Adrenal gland (tissue), 12 donors: Measurements from ENCODE around the gene TBC1D22A. TPM values are rescaled to one million over a fixed set of nuclear protein-coding genes. Genes with fewer than 3 reads are reported as not detected.

Experiments used
- DNase-seq, 7 donors: peaks; one replicate each; pipeline ENCODE4 v3.0.0-alpha.2; 2019 to 2020
- H3K27ac ChIP-seq, 5 donors: fragments of 200-600 bp; sonication (generic) in 4 of 5; 1 replicate in 3 of 5; 2 replicates in 2 of 5; pipeline versions ENCODE4 v1.5.1 to v1.8.0; 2016 to 2020; ENCODE audit warnings: mild to moderate bottlenecking in 1 of 5
- H3K27me3 ChIP-seq: fragments of 200-600 bp; 2 replicates; pipeline ENCODE4 v1.8.0; 2021
- H3K36me3 ChIP-seq, 2 donors: fragments of 200-600 bp; replicated peaks in 1 of 2; 1 replicate in 1 of 2; 2 replicates in 1 of 2; pipeline versions ENCODE4 v1.5.1 to v1.8.0; 2018 to 2022
- H3K4me1 ChIP-seq, 2 donors: fragments of 200-600 bp; replicated peaks in 1 of 2; 1 replicate in 1 of 2; 2 replicates in 1 of 2; pipeline versions ENCODE4 v1.5.1 to v1.8.0; 2018 to 2021
- H3K4me3 ChIP-seq, 4 donors: fragments of 200-600 bp; sonication (generic) in 3 of 4; one replicate each; pipeline ENCODE4 v1.5.1; 2016 to 2018
- H3K9me3 ChIP-seq, 3 donors: fragments of 200-600 bp; sonication (generic) in 1 of 3; replicated peaks in 1 of 3; 1 replicate in 2 of 3; 2 replicates in 1 of 3; pipeline versions ENCODE4 v1.5.1 to v1.8.0; 2016 to 2021
- CTCF ChIP-seq, 6 experiments: fragments of 450-650 bp in 4 of 6; fragments of 200-600 bp in 2 of 6; sonication (generic) in 1 of 6; IDR thresholded peaks; 1 replicate in 5 of 6; 2 replicates in 1 of 6; pipeline versions ENCODE4 v1.5.1 to v1.8.0; 2016 to 2021; ENCODE audit warnings: antibody characterized with exemption in 6 of 6, mild to moderate bottlenecking in 2 of 6, moderate library complexity in 1 of 6
- POLR2A ChIP-seq, 2 donors: fragments of 450-650 bp; IDR thresholded peaks; one replicate each; pipeline ENCODE4 v1.6.1; 2017; ENCODE audit warnings: antibody characterized with exemption in 2 of 2, mild to moderate bottlenecking in 2 of 2, moderate library complexity in 1 of 2
- WGBS, 4 donors: extraction: QIAGEN DNeasy Blood & Tissue Kit in 2 of 4; methylation state at CpG; one replicate each; pipeline versions ENCODE4 v1.1.5 to v1.1.7; 2013 to 2017; 5-methylcytosine and 5-hydroxymethylcytosine counted together
- intact Hi-C, 2 donors: fragments of 100-400 bp; cut with DNase I; formaldehyde crosslinking; loops; one replicate each; pipeline versions ENCODE4 v1.14.1 to v1.15.0; 2022 to 2023
- polyA plus RNA-seq, 3 donors: library from polyadenylated mRNA; stranded (reverse); fragments of 200-250 nt in 2 of 3; fragments of 350-450 nt in 1 of 3; fragmentation: Illumina TruSeq in 1 of 3; extraction: RNeasy Lipid Tissue Mini Kit (QIAGEN cat#74804) in 1 of 3; gene quantifications; one replicate each; pipeline ENCODE4 v1.2.3, GENCODE V29; 2013 to 2014
- total RNA-seq, 9 donors: library from RNA; depleted of rRNA in 4 of 9; stranded (reverse); fragments of >200 nt in 4 of 9; fragments of 120-200 nt in 1 of 9; fragmentation: NEBNext Ultra II Directional in 1 of 9; extraction: Animal tissue kit (Norgen Biotek cat#: 25700) in 1 of 9; gene quantifications; one replicate each; pipeline versions ENCODE4 v1.1.0 to v1.2.4, GENCODE V29; 2013 to 2023
- donor health status: healthy with polysubstance abuse.
- donor health status: Bipolar disorder and iron deficiency.
- donor health status: DM: yes; HTN: yes; CAD: no.
- donor health status: DM: no; HTN: no; CAD: no.
- donor health status: DM: no; HTN: no; CAD: no.
- donor health status: DM: yes; HTN: yes; CAD: no.

Gene TBC1D22A
- total and polyA plus RNA-seq, 12 donors = 11.5 to 44.2 (median 28.1) TPM

GRCh38 chr22:46842606-46843005, 80.2 kb downstream of the TBC1D22A start:
- no peaks in the 10 kb centered on the region for H3K36me3 ChIP-seq
- no peaks in the 10 kb centered on the region for H3K9me3 ChIP-seq
- no peak overlapping the region for H3K4me3 ChIP-seq
- H3K27ac ChIP-seq = no peak overlapping the region
- 90 to 93% (median 92%) methylated on average over 11 of the region's 11 CpGs for WGBS, 4 donors
- no peaks in the 10 kb centered on the region for H3K27me3 ChIP-seq
- no peaks in the 10 kb centered on the region for H3K4me1 ChIP-seq
- TF ChIP-seq POLR2A (IDR thresholded peaks at IDR 0.05) (no peak), CTCF (IDR thresholded peaks at IDR 0.05) (no peak)
- intact Hi-C loops = no loop called here
- DNase-seq = no peak

GRCh38 chr22:46843821-46844255, 81.4 kb downstream of the TBC1D22A start:
- no peaks in the 10 kb centered on the region for H3K9me3 ChIP-seq
- H3K27ac ChIP-seq = no peak overlapping the region
- no peaks in the 10 kb centered on the region for H3K36me3 ChIP-seq
- intact Hi-C loops = no loop called here
- H3K4me3 ChIP-seq = no peak overlapping the region
- WGBS, 4 donors = 74 to 82% (median 81%) methylated on average over 10 of the region's 10 CpGs
- DNase-seq = no peak
- no peaks in the 10 kb centered on the region for H3K4me1 ChIP-seq
- TF ChIP-seq CTCF (IDR thresholded peaks at IDR 0.05) (no peak), POLR2A (IDR thresholded peaks at IDR 0.05) (no peak)
- H3K27me3 ChIP-seq = no peaks in the 10 kb centered on the region

GRCh38 chr22:46844606-46845210, 82.3 kb downstream of the TBC1D22A start:
- TF ChIP-seq POLR2A (IDR thresholded peaks at IDR 0.05) (no peak), CTCF (IDR thresholded peaks at IDR 0.05) (no peak)
- no peaks in the 10 kb centered on the region for H3K36me3 ChIP-seq
- WGBS, 4 donors = 80 to 89% (median 86%) methylated on average over 8 to 11 of the region's 11 CpGs
- no peak for DNase-seq
- intact Hi-C loops = no loop called here
- no peaks in the 10 kb centered on the region for H3K4me1 ChIP-seq
- H3K9me3 ChIP-seq = no peaks in the 10 kb centered on the region
- H3K27me3 ChIP-seq = no peaks in the 10 kb centered on the region
- peak overlapping the region in 1 of 4 donors; percentile 6 for H3K4me3 ChIP-seq
- no peak overlapping the region for H3K27ac ChIP-seq

GRCh38 chr22:46845296-46846149, 83.1 kb downstream of the TBC1D22A start:
- no peaks in the 10 kb centered on the region for H3K4me1 ChIP-seq
- H3K9me3 ChIP-seq = no peaks in the 10 kb centered on the region
- no peaks in the 10 kb centered on the region for H3K27me3 ChIP-seq
- H3K36me3 ChIP-seq = no peaks in the 10 kb centered on the region
- WGBS, 4 donors = 61 to 64% (median 62%) methylated on average over 17 of the region's 17 CpGs
- TF ChIP-seq POLR2A (IDR thresholded peaks at IDR 0.05) (no peak), CTCF (IDR thresholded peaks at IDR 0.05) (peak; percentile 9 to 58 (median 41))
- no peak for DNase-seq
- intact Hi-C loops = no loop called here
- peak overlapping the region in 1 of 4 donors; percentile 6 for H3K4me3 ChIP-seq
- no peak overlapping the region for H3K27ac ChIP-seq
